ENCODE measurements around the gene PDE12. TPM values are rescaled to one million over a fixed set of nuclear protein-coding genes. Genes with fewer than 3 reads are reported as not detected.
A peak's percentile ranks its signal among the peaks of the same experiment; 100 is the strongest.

Gene PDE12
- polyA plus RNA-seq, 1 of the 3 experiments (the other 2 are of a cell fraction): 7.4 TPM

- TF ChIP-seq SIN3A (IDR thresholded peaks at IDR 0.05; ENCODE audit: borderline replicate concordance, low read depth, low read length) (peak; percentile 88; the same call in 1 of the 2 replicates), MEF2A (IDR thresholded peaks at IDR 0.05; ENCODE audit: borderline replicate concordance, low read depth) (no peak), TAF1 (IDR thresholded peaks at IDR 0.05; ENCODE audit: borderline replicate concordance, low read depth, low read length) (peak; percentile 26; the same call in 1 of the 2 replicates), GABPA (IDR thresholded peaks at IDR 0.05; ENCODE audit: low read depth) (peak; percentile 45; the same call in 1 of the 2 replicates), MXI1 (IDR thresholded peaks at IDR 0.05; ENCODE audit: low read depth, low read length) (no peak; the same call in 1 of the 2 replicates), NFIC (IDR thresholded peaks at IDR 0.05; ENCODE audit: borderline replicate concordance) (no peak; the same call in 1 of the 2 replicates), EP300 (IDR thresholded peaks at IDR 0.05; ENCODE audit: borderline replicate concordance in 1 of 2, low read depth in 1 of 2, low read length in 1 of 2) (peak in 1 of 2 experiments; percentile 23; a peak in 1 of 4 replicates), ELF1 (IDR thresholded peaks at IDR 0.05) (peak; percentile 26; the same call in 1 of the 2 replicates)
Measured at GRCh38 chr3:57596495-57597126, 40.5 kb downstream of the PDE12 start (continued).

DNA sequence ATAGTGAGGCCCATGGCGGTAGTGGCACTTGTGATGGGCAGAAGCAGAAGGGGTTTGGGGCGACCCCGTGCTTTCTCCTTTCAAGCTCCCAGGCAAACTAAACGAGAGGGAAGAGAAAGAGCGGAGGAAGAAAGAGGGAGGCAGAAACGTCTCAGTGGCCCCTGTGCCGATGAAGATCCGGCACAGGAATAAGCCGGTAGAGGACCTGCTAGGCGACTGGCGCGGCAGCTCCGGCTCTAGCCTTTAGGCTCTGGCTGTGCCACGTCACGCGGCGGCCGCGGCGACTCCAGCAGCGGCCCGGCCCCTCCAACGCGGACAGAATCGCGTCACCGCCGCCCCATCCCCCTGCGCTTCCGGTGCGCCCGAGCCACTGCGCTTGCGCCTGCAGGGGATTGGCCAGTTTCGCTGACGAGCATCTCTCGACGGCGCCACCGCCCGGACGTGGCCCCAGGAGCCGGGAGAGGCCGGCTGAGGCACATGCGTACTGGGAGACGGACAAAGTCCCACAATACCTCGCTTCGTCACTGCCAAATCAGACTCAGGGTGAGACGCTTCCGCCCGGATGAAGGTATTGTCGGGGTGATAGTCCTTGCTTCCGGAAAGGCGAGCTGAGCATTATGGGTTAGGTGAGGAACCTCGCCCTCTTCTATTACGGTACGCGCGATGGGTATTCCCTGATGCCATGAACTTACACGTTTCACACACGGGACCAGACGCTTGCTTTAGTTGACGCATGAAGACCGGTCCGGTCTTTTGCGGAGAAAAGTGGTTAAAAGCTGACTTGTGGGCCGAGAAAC is 41.3 kb downstream of the PDE12 start, which contains the start of gene ARF4:
ARF4 (minus strand) TSS at position 218 of the 797 bp plus-strand sequence; CDS start at position 14, 204 bp downstream.
- Histone ChIP-seq H3K36me3 (replicated peaks in 1 of 2; ENCODE audit: control insufficient read depth in 1 of 2, insufficient read depth in 2 of 2, low read length in 1 of 2) (peaks cover 12 to 34% of the 10 kb centered on the region in 2 experiments), H3K79me2 (ENCODE audit: insufficient read depth) (peaks cover 66% of the 10 kb centered on the region), H3K4me1 (ENCODE audit: control insufficient read depth in 1 of 2, insufficient read depth in 2 of 2, low read depth in 1 of 2, low read length in 1 of 2) (peaks cover 3 to 13% of the 10 kb centered on the region in 2 experiments; a peak in 3 of 4 replicates), H3K4me2 (peak within 1 kb of the TSS; percentile 94), H3K9me2 (no peaks in the 10 kb centered on the region), H3K27me3 (ENCODE audit: insufficient read depth) (no peaks in the 10 kb centered on the region), H3K9me3 (no peaks in the 10 kb centered on the region), H3K27ac (ENCODE audit: low read depth in 2 of 2, low read length in 1 of 2) (peak within 1 kb of the TSS; percentile 96 to 100), H3F3A (replicated peaks; ENCODE audit: insufficient read depth) (peaks cover 28% of the 10 kb centered on the region), H3K9ac (peak within 1 kb of the TSS; percentile 99), H2AFZ (ENCODE audit: low read depth) (peak within 1 kb of the TSS; percentile 64), H3K4me3 (ENCODE audit: low read depth in 2 of 2, low read length in 1 of 2) (peak within 1 kb of the TSS; percentile 91), H4K20me1 (ENCODE audit: insufficient read depth) (peaks cover 41% of the 10 kb centered on the region)
- 2% methylated on average over 27 of the region's 67 CpGs for WGBS (ENCODE audit: low lambda C conversion rate)
- ChIA-PET CTCF (interaction anchor here (1.0 to 1.2 kb wide), 3 partner anchors 41 to 373 kb away, joined by 3 to 5 read pairs (median 5); partner anchors contain the start of gene PDE12), POLR2A (interaction anchor here (0.5 to 3.5 kb wide), 5 partner anchors 15 to 159 kb away, joined by 3 to 19 read pairs (median 4); partner anchors contain the start of genes PDE12 and SLMAP)
- peak; percentile 97 for DNase-seq
- 0 out of 2 replicates have a peak, but pooled peaks have one; percentile 47 for TF ChIP-seq RFX5 (IDR thresholded peaks at IDR 0.05; ENCODE audit: low read length)
- TF ChIP-seq REST (IDR thresholded peaks at IDR 0.05; ENCODE audit: low read depth, low read length): peak; percentile 30; the same call in 1 of the 2 replicates
- TF ChIP-seq GABPA (IDR thresholded peaks at IDR 0.05; ENCODE audit: low read depth): peak; percentile 86
- TF ChIP-seq MEF2A (IDR thresholded peaks at IDR 0.05; ENCODE audit: borderline replicate concordance, low read depth): no peak
- no peak for TF ChIP-seq GATA2 (CRISPR knock-in tag; IDR thresholded peaks at IDR 0.05)
- TF ChIP-seq USF2 (IDR thresholded peaks at IDR 0.05; ENCODE audit: borderline replicate concordance, low read depth, low read length): no peak
- TF ChIP-seq IRF3 (IDR thresholded peaks at IDR 0.05; ENCODE audit: low read depth, low read length): no peak
- TF ChIP-seq SIN3A (IDR thresholded peaks at IDR 0.05; ENCODE audit: borderline replicate concordance, low read depth, low read length): 0 out of 2 replicates have a peak, but pooled peaks have one; percentile 51
- TF ChIP-seq EZH2phosphoT487 (IDR thresholded peaks at IDR 0.05; ENCODE audit: borderline replicate concordance, low read depth): no peak
- TF ChIP-seq SMC3 (IDR thresholded peaks at IDR 0.05; ENCODE audit: low read depth, low read length): no peak
- no peak; a peak in 1 of 4 replicates for TF ChIP-seq EP300 (IDR thresholded peaks at IDR 0.05; ENCODE audit: borderline replicate concordance in 1 of 2, low read depth in 1 of 2, low read length in 1 of 2)
- TF ChIP-seq CHD2 (IDR thresholded peaks at IDR 0.05; ENCODE audit: low read length, partially characterized antibody): peak; percentile 97
- peak; percentile 74 for TF ChIP-seq MAX (IDR thresholded peaks at IDR 0.05; ENCODE audit: low read depth)
- TF ChIP-seq FOXM1 (IDR thresholded peaks at IDR 0.05; ENCODE audit: low read depth): no peak
- peak; percentile 95 for TF ChIP-seq NRF1 (IDR thresholded peaks at IDR 0.05; ENCODE audit: low read depth, low read length)
- no peak; the same call in 1 of the 2 replicates for TF ChIP-seq FOSL2 (IDR thresholded peaks at IDR 0.05; ENCODE audit: borderline replicate concordance, low read depth)
- peak; percentile 99 for TF ChIP-seq POLR2AphosphoS5 (IDR thresholded peaks at IDR 0.05; ENCODE audit: low read depth, low read length)
- peak; percentile 95 for TF ChIP-seq TAF1 (IDR thresholded peaks at IDR 0.05; ENCODE audit: borderline replicate concordance, low read depth, low read length)
- TF ChIP-seq RAD21 (IDR thresholded peaks at IDR 0.05; ENCODE audit: low read length): no peak
